Measurements from ENCODE around the gene NADSYN1. TPM values are rescaled to one million over a fixed set of nuclear protein-coding genes. Genes with fewer than 3 reads are reported as not detected.
"Not testable (repeated sequence)": the region's sequence is repeated elsewhere in the genome, so short reads cannot be mapped to it uniquely, and the experiment has no call there.

NADSYN1 gene
- 22.1 TPM for total RNA-seq
- long read RNA-seq, transcript NADSYN1-201 (21 exons, 2,773 nt) = major isoform, 5 of 9 reads
- long read RNA-seq, partial matches to known transcripts = 0 of 9 reads
- long read RNA-seq, other reads (novel, unspliced or antisense) = 3 of 9 reads

DNA sequence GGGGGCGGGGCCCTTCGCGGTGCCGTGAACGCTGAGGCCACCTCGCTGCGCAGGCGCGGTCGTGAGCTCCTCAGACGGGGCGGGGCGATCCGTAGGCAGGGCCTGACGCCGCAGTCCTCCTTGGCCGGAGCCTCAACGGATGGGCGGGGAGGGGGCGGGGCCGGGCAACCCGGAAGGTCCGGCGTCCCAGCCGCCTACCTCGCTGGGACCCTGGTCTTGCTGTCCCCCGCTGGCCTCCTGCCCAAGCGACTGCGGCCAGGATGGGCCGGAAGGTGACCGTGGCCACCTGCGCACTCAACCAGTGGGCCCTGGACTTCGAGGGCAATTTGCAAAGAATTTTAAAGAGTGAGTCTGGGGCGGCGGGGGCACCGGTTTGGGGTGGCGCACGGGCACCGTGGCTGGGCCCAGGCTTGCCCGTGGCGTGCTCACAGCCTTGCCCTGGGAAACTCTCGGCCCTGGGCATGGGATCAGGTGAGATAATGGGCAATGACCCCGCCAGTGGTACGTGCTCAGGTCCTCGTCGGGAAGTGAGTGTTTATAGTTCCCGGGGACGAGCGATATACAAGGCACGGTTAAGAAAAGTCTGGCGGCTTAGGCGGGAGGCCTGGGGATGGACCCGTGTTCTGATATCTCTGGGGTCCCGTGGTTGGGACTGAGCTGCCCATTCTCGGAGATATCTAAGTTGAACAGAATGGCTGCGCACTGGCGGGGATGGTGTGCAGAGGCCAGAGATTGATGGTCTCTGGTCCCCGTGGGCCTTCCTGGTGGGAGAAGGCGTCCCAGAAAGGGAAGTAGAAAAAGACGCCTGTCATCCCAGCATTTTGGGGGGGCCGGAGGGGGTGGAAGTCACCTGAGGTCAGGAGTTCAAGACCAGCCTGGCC is at the start of gene NADSYN1:
Gene NADSYN1, plus strand, starts transcription at position 167 of the 881 bp plus-strand sequence. Its CDS starts 94 bp downstream, at position 261.
- intact Hi-C loops (cut with DNase I) = no loop called here
- DNase-seq (ENCODE audit: missing footprints) (peak; percentile 99), ATAC-seq (peak; percentile 94)

DNA sequence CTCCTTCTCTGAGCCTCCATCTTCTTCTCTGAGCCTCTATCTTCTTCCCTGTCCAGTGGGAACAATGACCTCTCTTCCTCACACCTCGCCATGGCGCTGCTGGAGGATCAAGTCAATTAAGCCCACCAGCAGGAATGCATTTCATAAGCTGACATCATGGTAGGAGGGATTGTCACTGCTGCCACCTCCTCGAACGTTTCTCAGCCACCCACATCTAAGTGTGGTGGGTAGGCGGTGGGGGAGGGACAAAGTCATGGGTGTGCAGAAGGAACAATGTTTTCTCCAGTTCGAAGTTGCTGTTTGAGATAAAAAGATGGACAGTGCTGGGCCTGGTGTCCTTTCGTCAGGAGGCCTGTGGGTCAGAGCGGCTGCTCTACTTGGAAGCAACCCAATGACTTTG is 48.8 kb upstream of the NADSYN1 start:
- intact Hi-C loops (cut with DNase I) = no loop called here
- ATAC-seq (no peak), DNase-seq (ENCODE audit: missing footprints) (no peak)

DNA sequence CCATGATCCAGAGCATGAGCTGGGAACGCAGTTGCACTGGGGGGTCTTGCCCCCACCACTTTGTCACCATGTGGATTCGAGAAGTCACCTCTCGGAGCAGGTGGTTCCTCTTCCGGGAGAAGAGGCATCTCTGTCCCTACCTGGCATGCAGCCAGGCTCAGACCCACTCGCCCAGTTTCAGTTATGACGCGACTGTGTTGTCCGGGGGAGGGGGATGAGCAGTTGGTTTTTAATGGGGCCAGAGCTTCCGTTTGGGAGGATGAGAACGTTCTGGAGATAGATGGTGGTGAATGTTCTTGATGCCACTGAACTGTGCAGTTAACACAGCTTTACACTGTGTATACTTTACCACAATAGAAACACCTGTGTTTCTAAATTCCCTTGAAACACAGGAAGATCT is 46.3 kb upstream of the NADSYN1 start:
- no peak for ATAC-seq
- intact Hi-C loops (cut with DNase I) = no loop called here
- DNase-seq (ENCODE audit: missing footprints) = no peak

DNA sequence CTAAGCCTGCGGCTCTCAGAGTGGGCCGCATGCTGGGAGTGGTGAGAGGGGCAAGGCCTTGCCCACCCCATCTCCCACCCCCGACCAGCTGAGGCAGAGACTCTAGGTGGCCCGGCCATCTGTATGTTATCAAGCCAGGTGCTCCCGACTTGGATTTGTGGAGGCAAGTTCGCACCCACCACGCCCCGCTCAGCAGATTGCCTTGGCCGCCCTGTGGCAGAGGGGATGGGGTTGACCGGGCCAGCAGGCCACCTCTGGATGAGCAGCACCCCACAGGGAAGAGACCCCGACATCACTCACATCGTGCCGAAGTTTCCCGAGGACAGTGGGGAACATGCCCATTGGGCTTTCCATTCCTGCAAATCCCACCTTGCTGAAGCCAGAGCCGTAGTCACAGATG is 45.6 kb upstream of the NADSYN1 start:
- intact Hi-C loops (cut with DNase I) = no loop called here
- no peak for DNase-seq (ENCODE audit: missing footprints)
- no peak for ATAC-seq

DNA sequence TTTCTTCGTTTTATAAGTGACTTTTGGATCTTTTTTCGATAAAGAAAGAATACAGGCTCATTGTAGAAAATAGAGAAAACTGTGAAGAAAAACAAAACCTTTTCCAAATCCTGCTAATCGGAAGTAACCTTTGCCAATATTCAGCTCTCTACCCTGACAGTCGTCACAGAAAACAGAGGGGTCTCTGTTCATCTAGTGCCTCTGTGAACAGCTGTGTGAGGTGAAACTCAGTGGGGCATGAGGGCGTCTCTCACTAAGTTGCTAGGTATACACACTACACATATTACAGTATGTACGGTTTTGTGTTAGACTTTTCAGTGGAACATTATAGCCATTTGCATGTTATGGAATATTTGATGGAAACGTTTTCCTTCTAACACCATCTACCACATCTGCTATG is 44.2 kb upstream of the NADSYN1 start:
- no peak for ATAC-seq
- no peak for DNase-seq (ENCODE audit: missing footprints)
- intact Hi-C loops (cut with DNase I) = no loop called here

DNA sequence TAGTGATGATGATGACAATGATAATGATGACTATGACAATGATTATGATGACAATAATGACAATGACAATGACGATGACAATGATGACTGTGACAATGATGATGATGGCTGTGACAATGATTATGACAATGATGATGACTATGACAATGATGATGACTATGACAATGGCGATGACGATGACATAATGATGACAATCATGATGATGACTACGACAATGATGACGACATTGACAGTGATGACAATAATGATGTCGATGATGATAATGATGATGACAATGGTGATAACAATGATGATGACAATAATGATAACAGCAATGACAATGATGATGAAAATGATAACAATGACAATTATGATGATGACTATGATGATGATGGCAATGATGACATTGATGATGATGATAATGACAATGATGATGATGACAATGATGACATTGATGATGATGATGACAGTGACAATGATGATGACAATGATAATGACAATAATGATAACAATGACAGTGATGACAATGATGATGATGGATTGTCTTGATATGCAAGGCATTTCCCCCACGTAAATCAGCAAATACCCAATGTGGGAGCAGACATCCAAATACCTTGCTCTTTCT is 42.5 kb upstream of the NADSYN1 start:
- DNase-seq (ENCODE audit: missing footprints) (no peak), ATAC-seq (no peak)
- intact Hi-C loops (cut with DNase I) = no loop called here

DNA sequence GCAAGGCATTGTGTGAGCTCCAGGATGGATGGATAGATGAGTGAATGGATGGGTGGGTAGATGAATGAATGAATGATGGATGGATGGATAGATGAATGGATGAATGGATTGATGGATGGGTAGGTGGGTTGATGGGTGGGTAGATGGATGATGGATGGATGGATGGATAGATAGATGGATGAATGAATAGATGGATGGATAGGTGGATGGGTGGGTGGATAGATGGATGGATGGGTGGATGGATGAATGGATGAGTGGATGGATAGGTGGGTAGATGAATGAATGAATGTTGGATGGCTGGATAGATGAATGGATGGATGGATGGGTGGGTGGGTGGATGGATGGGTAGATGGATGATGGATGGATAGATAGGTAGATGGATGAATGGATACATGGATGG is 38.4 kb upstream of the NADSYN1 start:
- DNase-seq (ENCODE audit: missing footprints) = no peak
- intact Hi-C loops (cut with DNase I) = no loop called here
- ATAC-seq = no peak

DNA sequence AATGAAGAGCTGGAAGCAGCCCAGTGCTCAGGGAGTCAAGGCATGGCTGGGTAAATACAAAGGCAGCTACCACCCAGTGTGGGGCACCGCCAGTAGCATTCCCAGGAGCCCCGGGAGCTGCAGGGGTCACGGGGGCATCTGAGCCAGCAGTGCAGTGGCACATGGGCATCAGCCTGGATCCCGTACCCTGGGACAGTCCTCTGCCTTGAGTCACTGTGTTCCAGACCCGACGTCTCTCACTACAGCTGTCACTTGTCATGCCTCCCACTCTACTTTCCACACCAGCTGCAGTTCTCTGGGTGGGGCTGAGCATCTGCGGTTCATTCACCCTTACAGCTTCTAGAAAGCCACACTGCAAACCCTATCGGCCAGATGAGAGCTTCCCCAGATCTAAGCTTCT is 34.4 kb upstream of the NADSYN1 start:
- intact Hi-C loops (cut with DNase I) = no loop called here
- ATAC-seq = no peak
- no peak for DNase-seq (ENCODE audit: missing footprints)

DNA sequence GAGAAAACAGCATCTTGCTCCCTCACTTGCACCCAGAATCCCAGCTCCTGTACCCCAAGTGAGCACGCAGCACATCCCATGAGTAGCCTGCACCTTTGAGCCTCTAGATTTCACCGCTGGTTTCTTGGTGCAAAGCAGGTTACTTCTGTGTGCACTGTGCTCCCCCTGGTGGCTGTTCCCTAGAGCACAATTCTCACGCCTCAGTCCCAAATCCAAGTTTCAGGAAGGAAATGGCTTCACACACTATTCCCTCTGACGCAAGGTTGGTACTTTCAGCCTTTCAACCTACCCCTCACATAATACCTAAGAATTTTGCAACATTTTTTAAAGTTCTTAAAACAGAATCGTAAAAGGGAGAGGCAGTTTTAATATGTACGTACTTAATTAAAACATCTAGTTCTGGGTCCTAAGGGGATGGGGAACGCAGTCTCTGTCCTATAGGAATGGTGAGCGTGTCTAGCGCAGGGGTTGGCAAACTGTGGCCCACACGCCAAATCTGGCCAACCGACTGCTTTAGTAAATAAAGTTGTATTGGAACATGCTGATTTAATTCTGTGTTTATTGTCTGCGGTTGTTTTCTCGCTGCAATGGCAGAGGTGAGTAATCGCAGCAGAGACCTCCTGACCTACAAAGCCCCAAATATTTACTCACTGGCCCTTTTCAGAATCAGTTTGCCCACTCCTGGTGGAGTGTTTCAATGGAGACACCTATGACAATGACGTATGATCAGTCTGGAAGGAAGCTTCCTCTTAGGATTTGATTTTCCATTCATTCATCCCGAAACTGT is 32.4 kb upstream of the NADSYN1 start:
- intact Hi-C loops (cut with DNase I) = loop anchor here (2.0 kb wide), 1 partner anchor 334 kb away; no protein-coding TSS in a partner anchor
- ATAC-seq = peak; percentile 56

DNA sequence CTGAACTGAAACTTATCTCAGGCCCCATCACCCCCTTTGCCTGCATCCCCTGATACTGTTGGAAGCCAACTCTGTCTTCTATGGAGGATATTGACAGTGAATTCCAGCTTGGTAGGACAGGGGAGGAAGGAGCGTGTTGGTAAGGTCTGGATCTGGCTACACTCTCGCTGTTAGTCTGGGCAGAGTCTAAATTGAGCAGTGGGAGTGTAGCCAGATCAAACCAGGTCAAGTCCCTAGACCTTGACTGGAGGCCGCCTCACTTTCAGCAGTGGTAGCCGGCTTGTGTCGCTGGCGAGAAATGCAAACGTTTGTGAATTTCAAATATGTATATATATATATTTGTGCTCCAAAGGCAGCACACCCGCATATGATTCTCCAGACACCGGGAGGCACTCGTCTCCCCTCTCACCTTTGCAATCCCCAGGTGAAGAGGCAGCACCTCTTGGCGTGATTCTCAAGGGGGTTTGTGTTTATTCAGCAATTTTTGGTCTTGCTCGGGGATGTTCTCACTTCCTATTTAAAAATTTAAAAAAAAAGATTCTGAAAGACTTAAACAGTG is 31.5 kb upstream of the NADSYN1 start:
- DNase-seq (ENCODE audit: missing footprints) = no peak
- intact Hi-C loops (cut with DNase I) = loop anchor here (2.0 kb wide), 1 partner anchor 335 kb away; no protein-coding TSS in a partner anchor
- peak; percentile 75 for ATAC-seq

More for the DNA sequence above, 32.4 kb upstream of the NADSYN1 start:
- no peak for DNase-seq (ENCODE audit: missing footprints)

DNA sequence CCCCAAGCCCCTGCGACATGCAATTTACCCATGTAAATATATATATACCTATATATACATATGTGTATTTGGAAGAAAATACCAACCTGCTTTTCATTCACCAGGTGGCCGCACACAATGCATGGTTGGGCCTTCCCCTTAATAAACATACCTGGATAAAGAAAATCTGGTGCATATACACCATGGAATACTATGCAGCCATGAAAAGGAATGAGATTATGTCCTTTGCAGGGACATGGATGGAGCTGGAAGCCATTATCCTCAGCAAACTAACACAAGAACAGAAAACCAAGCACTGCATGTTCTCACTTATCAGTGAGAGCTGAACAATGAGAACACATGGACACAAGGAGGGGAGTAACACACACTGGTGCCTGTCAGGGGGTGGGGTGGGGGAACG is 30.7 kb upstream of the NADSYN1 start:
- DNase-seq (ENCODE audit: missing footprints); intact Hi-C loops (cut with DNase I): not testable (repeated sequence)

DNA sequence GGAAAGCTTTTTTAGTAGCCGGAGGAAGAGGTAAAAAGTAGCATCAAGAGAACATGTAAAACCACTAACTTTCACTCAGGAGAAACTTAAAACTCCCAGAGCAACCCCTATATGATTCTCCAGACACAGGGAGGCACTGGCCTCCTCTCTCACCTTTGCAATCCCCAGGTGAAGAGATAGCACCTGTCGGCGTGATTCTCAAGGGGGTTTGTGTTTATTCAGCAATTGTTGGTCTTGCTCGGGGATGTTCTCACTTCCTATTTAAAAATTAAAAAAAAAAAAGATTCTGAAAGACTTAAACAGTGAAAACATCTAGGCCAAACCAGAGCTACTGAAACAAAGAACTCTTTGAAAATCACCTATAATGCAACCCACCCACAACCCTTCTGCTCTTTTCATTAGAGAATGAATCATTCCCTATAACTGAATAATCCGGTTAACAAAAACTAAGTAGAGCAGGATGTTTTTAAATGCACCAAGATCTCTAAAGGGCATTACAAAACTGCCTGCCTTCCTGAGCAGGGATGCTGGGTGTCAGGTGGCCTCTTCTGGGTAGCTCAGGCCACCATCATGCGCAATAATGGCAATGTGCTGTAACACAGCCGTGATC is 29.7 kb upstream of the NADSYN1 start:
- no peak for ATAC-seq
- intact Hi-C loops (cut with DNase I) = no loop called here
- DNase-seq (ENCODE audit: missing footprints) = no peak

More for the DNA sequence above, 30.7 kb upstream of the NADSYN1 start:
- not testable (repeated sequence) for ATAC-seq

DNA sequence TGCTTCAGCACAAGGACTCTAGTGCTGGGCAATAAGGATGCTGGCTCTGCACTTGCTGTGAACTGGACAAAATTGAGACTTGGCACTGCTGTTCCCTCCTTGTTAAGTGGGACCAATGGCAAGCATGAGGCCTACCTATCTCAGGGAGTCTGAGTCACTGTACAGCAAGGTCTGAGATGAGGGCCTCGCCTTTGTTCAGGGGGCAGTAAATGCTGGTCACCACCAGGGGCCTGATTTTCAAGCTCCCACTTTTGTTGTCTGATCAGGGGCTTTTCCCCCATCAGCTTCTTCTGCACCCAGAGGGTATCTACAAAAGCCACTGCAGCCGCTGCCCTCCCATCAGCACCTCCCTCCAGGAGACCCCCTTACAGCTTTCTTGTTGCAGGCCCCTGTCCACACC is 27.6 kb upstream of the NADSYN1 start:
- intact Hi-C loops (cut with DNase I) = no loop called here
- DNase-seq (ENCODE audit: missing footprints) (no peak), ATAC-seq (no peak)

DNA sequence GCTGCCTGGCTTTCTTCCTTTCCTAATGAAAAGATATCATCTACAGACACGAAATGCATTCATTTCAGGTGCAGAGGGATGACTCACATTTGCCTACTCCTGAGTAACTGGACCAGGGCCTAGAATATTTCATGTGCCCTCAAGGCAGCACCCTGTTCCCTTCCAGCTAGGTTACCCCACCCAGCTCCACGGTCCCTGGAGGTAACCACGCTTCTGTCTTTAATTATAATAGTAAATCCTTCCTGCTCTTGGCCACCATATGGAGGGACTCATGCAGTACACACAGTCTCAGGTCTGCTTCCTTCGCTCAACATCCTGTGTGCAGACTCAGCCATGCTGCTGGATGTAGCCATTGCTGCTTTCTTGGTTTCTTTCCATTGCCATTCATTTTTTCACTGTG is 27.1 kb upstream of the NADSYN1 start:
- ATAC-seq (no peak), DNase-seq (ENCODE audit: missing footprints) (no peak)
- intact Hi-C loops (cut with DNase I) = no loop called here

DNA sequence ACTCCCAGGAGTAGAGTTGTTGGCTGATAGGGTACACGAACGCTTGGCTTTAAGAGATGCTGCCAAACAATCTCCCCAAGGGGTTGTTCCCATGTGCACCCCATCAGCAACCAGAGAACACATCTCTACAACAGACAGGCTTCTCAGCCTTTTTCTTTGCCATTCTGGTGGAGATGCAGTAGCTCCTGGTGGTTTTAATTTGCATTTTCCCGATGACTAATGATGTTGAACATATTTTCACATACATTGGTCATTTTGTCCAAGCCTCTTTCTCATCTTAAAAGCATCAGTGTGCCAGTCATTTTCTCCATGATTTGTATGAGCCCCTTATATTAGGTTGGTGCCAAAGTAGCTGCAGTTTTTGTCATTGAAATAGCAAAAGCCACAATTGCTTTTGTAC is 26.6 kb upstream of the NADSYN1 start:
- no peak for DNase-seq (ENCODE audit: missing footprints)
- intact Hi-C loops (cut with DNase I) = no loop called here
- no peak for ATAC-seq

DNA sequence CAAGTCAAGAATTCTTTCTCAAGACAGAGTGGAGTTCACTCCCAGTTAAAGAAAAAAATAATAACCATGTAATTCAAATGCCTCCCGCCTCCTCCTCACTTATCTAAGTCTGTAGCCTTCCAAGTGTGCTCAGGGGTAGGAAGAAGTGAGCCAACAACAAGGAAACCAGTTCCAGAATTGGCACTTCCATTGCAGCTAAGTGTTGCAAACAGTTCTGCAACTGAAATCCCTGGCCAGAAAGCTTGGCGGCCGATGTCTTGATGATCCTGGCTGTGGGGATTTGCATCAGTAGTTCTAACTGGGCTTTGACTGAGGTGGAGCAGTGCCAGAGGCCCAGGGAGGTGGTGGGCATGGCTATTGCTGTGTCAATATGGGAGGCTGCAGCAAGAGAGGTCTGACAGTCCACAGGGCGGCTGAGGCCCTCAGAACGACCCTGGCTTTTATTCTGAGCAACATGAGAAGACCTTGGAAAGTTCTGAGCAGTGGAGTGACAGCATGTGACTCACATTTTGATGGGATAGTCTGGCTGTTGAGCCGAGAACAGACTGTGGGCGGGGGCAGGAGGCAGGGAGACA is 24.1 kb upstream of the NADSYN1 start:
- intact Hi-C loops (cut with DNase I) = no loop called here
- DNase-seq (ENCODE audit: missing footprints) (peak; percentile 83), ATAC-seq (peak; percentile 65)

DNA sequence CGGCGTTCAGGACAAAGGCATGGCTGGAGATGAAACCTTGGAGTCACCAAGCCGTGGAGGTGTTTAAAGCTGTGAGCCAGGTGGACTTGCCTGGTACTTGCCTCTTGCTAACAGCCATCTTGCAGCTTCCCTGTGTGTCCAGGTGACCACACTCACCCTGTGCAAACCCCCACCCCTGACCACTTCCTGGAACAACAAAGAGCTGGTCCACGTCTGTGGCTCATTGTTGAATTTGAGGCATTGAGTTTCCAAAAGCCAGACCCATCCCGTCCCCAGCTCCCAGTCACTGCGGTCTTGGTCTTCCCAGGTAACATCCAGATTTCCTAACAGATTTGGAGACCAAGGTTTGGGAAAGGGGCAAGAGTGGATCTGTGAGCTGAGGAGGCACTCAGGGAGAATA is 23.3 kb upstream of the NADSYN1 start:
- DNase-seq (ENCODE audit: missing footprints) (no peak), ATAC-seq (no peak)
- intact Hi-C loops (cut with DNase I) = loop anchor here (10.0 kb wide), 1 partner anchor 495 kb away; the partner anchor contains the start of genes RNF121 and XNDC1N

DNA sequence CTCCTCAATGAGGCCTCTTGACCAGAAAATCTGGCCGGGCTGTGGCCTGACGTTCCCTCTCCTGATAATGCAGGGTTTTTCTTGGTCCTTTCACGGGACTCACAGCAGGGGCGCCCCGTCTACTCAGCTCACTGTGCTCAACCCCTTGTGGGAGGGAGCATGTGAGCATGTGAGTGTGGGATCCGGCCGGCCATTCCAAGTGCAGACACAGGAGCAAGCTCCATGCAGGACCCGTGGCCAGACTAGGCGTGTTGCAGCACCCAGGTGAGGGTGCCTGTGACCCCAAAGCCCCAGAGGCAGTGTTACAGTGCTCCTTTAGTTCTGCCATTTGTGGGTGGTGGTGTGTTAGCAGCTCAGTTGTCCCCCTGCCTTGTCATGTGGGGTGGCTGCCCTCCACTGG is 22.8 kb upstream of the NADSYN1 start:
- intact Hi-C loops (cut with DNase I) = loop anchor here (10.0 kb wide), 1 partner anchor 495 kb away; the partner anchor contains the start of genes RNF121 and XNDC1N
- no peak for ATAC-seq
- no peak for DNase-seq (ENCODE audit: missing footprints)

Data from Right ventricle myocardium inferior (tissue), 1 donor.